ENCODE results near the gene CDH4.

The CDH4 gene

DNA sequence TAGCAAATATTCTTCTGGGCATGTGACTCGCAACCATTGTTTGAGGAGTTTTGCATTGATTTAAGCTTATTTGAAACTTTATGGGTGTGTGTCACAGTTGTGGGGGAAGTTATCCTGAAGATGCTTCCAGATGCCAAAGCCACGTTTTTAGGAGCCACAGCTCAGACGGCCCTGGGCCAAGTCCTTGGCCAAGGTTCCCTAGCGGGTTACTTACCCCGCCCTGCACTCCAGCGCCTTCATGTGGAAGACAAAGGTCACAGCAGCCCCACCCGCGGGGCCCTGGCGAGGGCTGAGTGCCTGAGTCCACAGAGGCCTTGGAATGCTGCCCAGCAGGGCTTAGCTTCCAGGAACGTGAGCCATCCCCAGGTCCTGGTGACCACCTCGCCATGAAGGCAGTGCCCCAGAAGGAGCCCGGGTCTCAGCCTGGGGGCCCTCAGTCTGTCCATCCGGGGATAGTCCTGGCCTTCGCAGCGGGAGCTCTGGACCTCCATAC is 308.3 kb downstream of the CDH4 start:
- DNase-seq (ENCODE audit: low read depth in 1 of 2, low spot score in 1 of 2) = no peak
- TF ChIP-seq GABPA (IDR thresholded peaks at IDR 0.05; ENCODE audit: low read depth) = no peak
- Histone ChIP-seq H3K27me3 (ENCODE audit: insufficient read depth, poor library complexity, severe bottlenecking) (no peaks in the 10 kb centered on the region), H3K27ac (replicated peaks) (no peak overlapping the region), H3K4me3 (replicated peaks; ENCODE audit: insufficient read depth, low read length) (no peak overlapping the region)

DNA sequence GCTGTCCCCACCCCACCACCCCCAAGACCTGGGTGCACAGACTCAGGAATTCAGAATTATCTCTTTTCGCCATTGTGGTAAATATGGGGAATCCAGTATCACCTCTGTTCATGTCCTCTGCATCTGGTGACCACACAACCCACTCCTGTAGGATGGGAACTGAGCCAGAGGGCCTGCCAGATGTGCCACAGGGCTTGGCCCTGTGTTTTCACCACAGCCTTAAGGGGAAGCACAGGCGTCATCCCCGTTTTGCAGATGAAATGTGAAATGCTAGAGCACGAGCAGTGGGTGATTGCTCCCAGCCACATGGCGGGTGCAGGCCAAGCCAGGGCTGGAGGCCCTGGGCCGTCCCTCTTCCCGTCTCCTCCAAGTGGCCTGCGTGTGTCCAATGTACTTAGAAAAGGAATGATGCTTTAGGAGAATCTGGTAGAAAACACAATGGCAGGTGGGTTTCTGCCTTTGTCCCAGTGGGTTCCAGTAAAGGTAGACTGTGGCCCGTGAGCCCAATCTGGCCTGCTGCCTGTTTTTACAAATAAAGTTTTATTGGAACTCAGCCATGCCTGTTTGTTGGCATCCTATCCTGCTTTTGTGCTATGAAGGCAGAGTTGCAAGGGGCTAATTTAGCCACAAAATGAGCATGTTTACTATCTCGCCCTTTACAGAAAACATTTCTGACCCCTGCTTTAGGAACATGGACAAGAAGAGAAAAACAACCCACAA is 309.2 kb downstream of the CDH4 start:
- DNase-seq (ENCODE audit: low read depth in 1 of 2, low spot score in 1 of 2) = no peak
- Histone ChIP-seq H3K27me3 (ENCODE audit: insufficient read depth, poor library complexity, severe bottlenecking) (no peaks in the 10 kb centered on the region), H3K27ac (replicated peaks) (no peak overlapping the region), H3K4me3 (replicated peaks; ENCODE audit: insufficient read depth, low read length) (no peak overlapping the region)
- TF ChIP-seq, protein P1, sequence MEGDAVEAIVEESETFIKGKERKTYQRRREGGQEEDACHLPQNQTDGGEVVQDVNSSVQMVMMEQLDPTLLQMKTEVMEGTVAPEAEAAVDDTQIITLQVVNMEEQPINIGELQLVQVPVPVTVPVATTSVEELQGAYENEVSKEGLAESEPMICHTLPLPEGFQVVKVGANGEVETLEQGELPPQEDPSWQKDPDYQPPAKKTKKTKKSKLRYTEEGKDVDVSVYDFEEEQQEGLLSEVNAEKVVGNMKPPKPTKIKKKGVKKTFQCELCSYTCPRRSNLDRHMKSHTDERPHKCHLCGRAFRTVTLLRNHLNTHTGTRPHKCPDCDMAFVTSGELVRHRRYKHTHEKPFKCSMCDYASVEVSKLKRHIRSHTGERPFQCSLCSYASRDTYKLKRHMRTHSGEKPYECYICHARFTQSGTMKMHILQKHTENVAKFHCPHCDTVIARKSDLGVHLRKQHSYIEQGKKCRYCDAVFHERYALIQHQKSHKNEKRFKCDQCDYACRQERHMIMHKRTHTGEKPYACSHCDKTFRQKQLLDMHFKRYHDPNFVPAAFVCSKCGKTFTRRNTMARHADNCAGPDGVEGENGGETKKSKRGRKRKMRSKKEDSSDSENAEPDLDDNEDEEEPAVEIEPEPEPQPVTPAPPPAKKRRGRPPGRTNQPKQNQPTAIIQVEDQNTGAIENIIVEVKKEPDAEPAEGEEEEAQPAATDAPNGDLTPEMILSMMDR (IDR thresholded peaks at IDR 0.05; ENCODE audit: insufficient read depth, low read length) = no peak
- TF ChIP-seq POLR2AphosphoS5 (IDR thresholded peaks at IDR 0.05; ENCODE audit: low read depth) (no peak), GABPA (IDR thresholded peaks at IDR 0.05; ENCODE audit: low read depth) (no peak), SPI1 (IDR thresholded peaks at IDR 0.05; ENCODE audit: borderline replicate concordance, low read depth) (no peak)
- TF ChIP-seq, protein P2, sequence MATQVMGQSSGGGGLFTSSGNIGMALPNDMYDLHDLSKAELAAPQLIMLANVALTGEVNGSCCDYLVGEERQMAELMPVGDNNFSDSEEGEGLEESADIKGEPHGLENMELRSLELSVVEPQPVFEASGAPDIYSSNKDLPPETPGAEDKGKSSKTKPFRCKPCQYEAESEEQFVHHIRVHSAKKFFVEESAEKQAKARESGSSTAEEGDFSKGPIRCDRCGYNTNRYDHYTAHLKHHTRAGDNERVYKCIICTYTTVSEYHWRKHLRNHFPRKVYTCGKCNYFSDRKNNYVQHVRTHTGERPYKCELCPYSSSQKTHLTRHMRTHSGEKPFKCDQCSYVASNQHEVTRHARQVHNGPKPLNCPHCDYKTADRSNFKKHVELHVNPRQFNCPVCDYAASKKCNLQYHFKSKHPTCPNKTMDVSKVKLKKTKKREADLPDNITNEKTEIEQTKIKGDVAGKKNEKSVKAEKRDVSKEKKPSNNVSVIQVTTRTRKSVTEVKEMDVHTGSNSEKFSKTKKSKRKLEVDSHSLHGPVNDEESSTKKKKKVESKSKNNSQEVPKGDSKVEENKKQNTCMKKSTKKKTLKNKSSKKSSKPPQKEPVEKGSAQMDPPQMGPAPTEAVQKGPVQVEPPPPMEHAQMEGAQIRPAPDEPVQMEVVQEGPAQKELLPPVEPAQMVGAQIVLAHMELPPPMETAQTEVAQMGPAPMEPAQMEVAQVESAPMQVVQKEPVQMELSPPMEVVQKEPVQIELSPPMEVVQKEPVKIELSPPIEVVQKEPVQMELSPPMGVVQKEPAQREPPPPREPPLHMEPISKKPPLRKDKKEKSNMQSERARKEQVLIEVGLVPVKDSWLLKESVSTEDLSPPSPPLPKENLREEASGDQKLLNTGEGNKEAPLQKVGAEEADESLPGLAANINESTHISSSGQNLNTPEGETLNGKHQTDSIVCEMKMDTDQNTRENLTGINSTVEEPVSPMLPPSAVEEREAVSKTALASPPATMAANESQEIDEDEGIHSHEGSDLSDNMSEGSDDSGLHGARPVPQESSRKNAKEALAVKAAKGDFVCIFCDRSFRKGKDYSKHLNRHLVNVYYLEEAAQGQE (IDR thresholded peaks at IDR 0.05; ENCODE audit: insufficient replicate concordance, low read depth) = no peak

DNA sequence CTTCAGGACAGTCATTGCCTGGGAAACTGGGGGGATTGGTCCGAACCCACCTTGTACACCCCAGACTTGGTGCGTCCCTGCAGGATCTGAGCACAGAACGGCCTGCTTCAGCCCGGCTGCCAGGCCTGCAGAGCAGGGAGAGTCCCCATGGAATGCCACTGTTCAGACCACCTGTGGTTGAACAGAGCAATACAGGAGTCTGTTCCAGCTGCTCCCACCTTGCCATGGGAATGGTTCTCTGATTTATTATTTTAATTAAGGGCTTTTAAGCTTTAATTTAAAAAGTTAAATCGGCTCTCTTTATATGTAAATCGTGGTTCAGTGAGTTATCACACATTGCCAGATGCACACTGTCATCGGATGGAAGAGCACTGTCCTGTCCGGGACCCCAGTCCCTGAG is 310.4 kb downstream of the CDH4 start:
- Histone ChIP-seq H3K4me3 (replicated peaks; ENCODE audit: insufficient read depth, low read length) (no peak overlapping the region), H3K27me3 (ENCODE audit: insufficient read depth, poor library complexity, severe bottlenecking) (no peaks in the 10 kb centered on the region), H3K27ac (replicated peaks) (no peak overlapping the region)
- no peak for DNase-seq (ENCODE audit: low read depth in 1 of 2, low spot score in 1 of 2)
- TF ChIP-seq POLR2AphosphoS5 (IDR thresholded peaks at IDR 0.05; ENCODE audit: low read depth) (no peak), SPI1 (IDR thresholded peaks at IDR 0.05; ENCODE audit: borderline replicate concordance, low read depth) (no peak)

DNA sequence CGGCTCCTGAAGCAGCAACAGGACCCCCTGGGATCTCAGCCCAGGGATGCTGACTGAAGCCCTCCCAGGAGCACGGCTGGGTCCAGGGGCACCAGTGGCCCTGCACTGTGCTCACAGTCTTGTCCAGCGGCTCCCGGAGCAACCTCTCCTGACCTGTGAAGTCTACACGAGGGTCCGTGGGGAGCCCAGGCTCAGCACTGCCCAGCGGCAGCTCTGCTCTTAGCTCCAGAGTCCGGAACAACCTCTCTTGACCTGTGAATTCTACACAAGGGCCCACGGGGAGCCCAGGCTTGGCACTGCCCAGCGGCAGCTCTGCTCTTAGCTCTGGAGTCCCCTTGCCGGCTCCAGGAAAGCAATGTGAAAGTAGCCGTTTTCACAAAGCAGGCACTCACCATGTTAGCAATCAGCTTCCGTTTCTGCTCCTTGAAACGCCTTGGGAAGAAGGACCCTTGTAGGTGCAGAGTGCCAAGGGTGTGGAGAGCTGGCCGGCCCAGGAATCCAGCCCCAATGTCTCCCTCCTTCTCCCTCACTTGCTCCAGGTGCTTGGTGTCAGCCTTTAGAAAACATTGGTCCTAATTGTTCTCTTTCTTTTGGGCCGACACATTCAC is 310.9 kb downstream of the CDH4 start:
- DNase-seq (ENCODE audit: low read depth in 1 of 2, low spot score in 1 of 2) = no peak
- TF ChIP-seq SPI1 (IDR thresholded peaks at IDR 0.05; ENCODE audit: borderline replicate concordance, low read depth) = no peak
- TF ChIP-seq, protein P1 (IDR thresholded peaks at IDR 0.05; ENCODE audit: insufficient read depth, low read length) = no peak
- TF ChIP-seq POLR2AphosphoS5 (IDR thresholded peaks at IDR 0.05; ENCODE audit: low read depth) = no peak
- TF ChIP-seq, protein P2 (IDR thresholded peaks at IDR 0.05; ENCODE audit: insufficient replicate concordance, low read depth) = no peak
- TF ChIP-seq GABPA (IDR thresholded peaks at IDR 0.05; ENCODE audit: low read depth) = no peak
- Histone ChIP-seq H3K27me3 (ENCODE audit: insufficient read depth, poor library complexity, severe bottlenecking) (no peaks in the 10 kb centered on the region), H3K27ac (replicated peaks) (no peak overlapping the region), H3K4me3 (replicated peaks; ENCODE audit: insufficient read depth, low read length) (no peak overlapping the region)
